T-cell (primary cell): ENCODE measurements around the gene TSKU. TPM values are rescaled to one million over a fixed set of nuclear protein-coding genes. Genes with fewer than 3 reads are reported as not detected.

Experiments used
- ATAC-seq, 4 experiments: fragments of 200-7000 bp in 3 of 4; fragments of 150-1000 bp in 1 of 4; cut with Tn5 transposase; replicated peaks in 1 of 4; 1 replicate in 3 of 4; 2 replicates in 1 of 4; pipeline ENCODE4 v1.10.0; 2021; ENCODE audit warnings: moderate library complexity in 3 of 4, mild to moderate bottlenecking in 2 of 4, moderate number of reproducible peaks in 1 of 4
- CTCF ChIA-PET, 2 donors: fragments of 300-600 bp; sonication (Branson Sonifier 250); formaldehyde crosslinking; loops; one replicate each; lab custom pipeline; 2022; ENCODE audit warnings: antibody characterized with exemption in 2 of 2; lab: Charles Lee
- POLR2A ChIA-PET, 2 donors: fragments of 300-600 bp; sonication (Branson Sonifier 250); formaldehyde crosslinking; loops; one replicate each; lab custom pipeline; 2022; ENCODE audit warnings: antibody characterized with exemption in 2 of 2; lab: Charles Lee
- DNase-seq, 35 experiments: peaks; one replicate each; pipeline versions ENCODE4 v3.0.0 to v3.0.0-alpha.2; 2013 to 2023
- H3K27ac ChIP-seq: one replicate; pipeline ENCODE4 v1.5.1; 2013; ENCODE audit warnings: low read length
- H3K27me3 ChIP-seq, 2 experiments: replicated peaks in 1 of 2; 1 replicate in 1 of 2; 2 replicates in 1 of 2; pipeline versions ENCODE4 v1.6.1 to v1.7.0; 2013; ENCODE audit warnings: low read length in 1 of 2, mixed read lengths in 1 of 2; ENCODE audit not compliant: control insufficient read depth in 2 of 2, insufficient read depth in 2 of 2; ENCODE audit errors: extremely low read depth in 1 of 2
- H3K36me3 ChIP-seq, 2 donors: 1 replicate in 1 of 2; 2 replicates in 1 of 2; pipeline versions ENCODE4 v1.6.1 to v1.7.0; 2013; ENCODE audit warnings: low read length in 1 of 2; ENCODE audit not compliant: control insufficient read depth in 2 of 2, insufficient read depth in 1 of 2; ENCODE audit errors: extremely low read depth in 1 of 2
- H3K4me1 ChIP-seq, 2 experiments: 1 replicate in 1 of 2; 2 replicates in 1 of 2; pipeline versions ENCODE4 v1.6.1 to v1.7.0; 2013; ENCODE audit warnings: low read length in 2 of 2, mixed read lengths in 1 of 2; ENCODE audit not compliant: insufficient read depth in 2 of 2, control insufficient read depth in 1 of 2; ENCODE audit errors: extremely low read depth in 1 of 2
- H3K4me3 ChIP-seq, 2 donors: 1 replicate in 1 of 2; 2 replicates in 1 of 2; pipeline versions ENCODE4 v1.5.1 to v1.7.0; 2013; ENCODE audit warnings: mild to moderate bottlenecking in 2 of 2, low read length in 1 of 2, moderate library complexity in 1 of 2; ENCODE audit not compliant: control insufficient read depth in 1 of 2; ENCODE audit errors: extremely low read depth in 1 of 2
- H3K9me3 ChIP-seq: 2 replicates; pipeline ENCODE4 v1.7.0; 2013
- H3K27ac Mint-ChIP-seq, 2 donors: one replicate each; pipeline ENCODE4 v1.8.0; 2020 to 2021; ENCODE audit warnings: mild to moderate bottlenecking in 2 of 2, mixed read lengths in 2 of 2
- H3K27me3 Mint-ChIP-seq, 2 donors: one replicate each; pipeline ENCODE4 v1.8.0; 2021 to 2022; ENCODE audit warnings: mixed read lengths in 2 of 2
- H3K36me3 Mint-ChIP-seq: one replicate; pipeline ENCODE4 v1.8.0; 2021; ENCODE audit warnings: mixed read lengths
- H3K4me1 Mint-ChIP-seq, 3 donors: one replicate each; pipeline ENCODE4 v1.8.0; 2020 to 2022; ENCODE audit warnings: mixed read lengths in 3 of 3, mild to moderate bottlenecking in 1 of 3
- H3K4me3 Mint-ChIP-seq, 3 donors: one replicate each; pipeline ENCODE4 v1.8.0; 2020 to 2022; ENCODE audit warnings: mild to moderate bottlenecking in 3 of 3, mixed read lengths in 3 of 3, moderate library complexity in 3 of 3
- H3K9me3 Mint-ChIP-seq, 3 donors: one replicate each; pipeline ENCODE4 v1.8.0; 2020 to 2022; ENCODE audit warnings: mixed read lengths in 3 of 3
- WGBS: methylation state at CpG from one replicate; pipeline ENCODE4 v1.1.5; 2013; ENCODE audit warnings: missing lambda C conversion rate; ENCODE audit not compliant: insufficient coverage; 5-methylcytosine and 5-hydroxymethylcytosine counted together
- total RNA-seq, 35 experiments: library from RNA in 6 of 35; stranded (reverse) in 6 of 35; fragments of 120-200 nt in 1 of 35; gene quantifications; one replicate each; pipeline versions ENCODE4 v1.2.1 to v1.2.4 and lab custom pipeline; 2013 to 2026

The TSKU gene
- total RNA-seq, 5 donors from 2014 or later (not counting 1 experiment from before 2014, with no cell fraction given), result 0.23 to 0.47 (median 0.32) TPM; not detected in 2

- H3K4me3 ChIP-seq, result no peak overlapping the region
- no peaks in the 10 kb centered on the region for H3K4me1 ChIP-seq
- no peaks in the 10 kb centered on the region for H3K36me3 ChIP-seq
- ChIA-PET POLR2A (interaction anchor here in 1 of 2 donors (0.6 kb wide), 1 partner anchor 37 kb away, joined by 3 read pairs; no protein-coding TSS in a partner anchor), CTCF (no interaction called here)
- H3K27ac Mint-ChIP-seq, result no peak overlapping the region
- H3K27me3 ChIP-seq, result peaks cover 0 to 5% of the 10 kb centered on the region in 2 experiments
- H3K27ac ChIP-seq, result no peak overlapping the region
- H3K27me3 Mint-ChIP-seq, result peaks cover 41 to 49% of the 10 kb centered on the region in 2 donors
- no peak for DNase-seq
- H3K9me3 Mint-ChIP-seq, result no peaks in the 10 kb centered on the region
- H3K36me3 Mint-ChIP-seq, result no peaks in the 10 kb centered on the region
- ATAC-seq, result no peak
- 87% methylated on average over 3 of the region's 10 CpGs for WGBS
- H3K9me3 ChIP-seq, result no peaks in the 10 kb centered on the region
- no peak overlapping the region for H3K4me3 Mint-ChIP-seq
- H3K4me1 Mint-ChIP-seq, result no peaks in the 10 kb centered on the region
Observed at GRCh38 chr11:76844511-76844910, 61.4 kb downstream of the TSKU start.

- Mint-ChIP-seq H3K27ac (no peak overlapping the region), H3K27me3 (peaks cover 41 to 51% of the 10 kb centered on the region in 2 donors)
- CTCF ChIA-PET, result no interaction called here
Observed at GRCh38 chr11:76845069-76845468, 61.9 kb downstream of the TSKU start.

GRCh38 chr11:76846441-76846840 is 63.3 kb downstream of the TSKU start:
- Histone ChIP-seq H3K27ac (no peak overlapping the region), H3K27me3 (peaks cover 0 to 7% of the 10 kb centered on the region in 2 experiments), H3K36me3 (no peaks in the 10 kb centered on the region), H3K4me3 (no peak overlapping the region), H3K9me3 (no peaks in the 10 kb centered on the region), H3K4me1 (no peaks in the 10 kb centered on the region)
- no peaks in the 10 kb centered on the region for H3K4me1 Mint-ChIP-seq
- CTCF ChIA-PET, result interaction anchor here in 1 of 2 donors (0.7 kb wide), 1 partner anchor 101 kb away, joined by 4 read pairs; no protein-coding TSS in a partner anchor
- POLR2A ChIA-PET, result no interaction called here
- no peak overlapping the region for H3K27ac Mint-ChIP-seq
- H3K4me3 Mint-ChIP-seq, result no peak overlapping the region
- DNase-seq, result no peak
- WGBS, result no CpG with 5 or more reads among the region's 3 CpGs
- no peaks in the 10 kb centered on the region for H3K9me3 Mint-ChIP-seq
- no peaks in the 10 kb centered on the region for H3K36me3 Mint-ChIP-seq
- H3K27me3 Mint-ChIP-seq, result peaks cover 34 to 45% of the 10 kb centered on the region in 2 donors
- ATAC-seq, result no peak

More at GRCh38 chr11:76845069-76845468, 61.9 kb downstream of the TSKU start:
- H3K4me3 Mint-ChIP-seq, result no peak overlapping the region
- no peak overlapping the region for H3K27ac ChIP-seq
- H3K4me3 ChIP-seq, result no peak overlapping the region
- no peaks in the 10 kb centered on the region for H3K4me1 ChIP-seq
- ATAC-seq, result no peak
- H3K4me1 Mint-ChIP-seq, result no peaks in the 10 kb centered on the region
- POLR2A ChIA-PET, result interaction anchor here in 1 of 2 donors (0.6 kb wide), 1 partner anchor 36 kb away, joined by 3 read pairs; no protein-coding TSS in a partner anchor
- WGBS, result no CpG with 5 or more reads among the region's 3 CpGs
- no peaks in the 10 kb centered on the region for H3K9me3 Mint-ChIP-seq
- no peaks in the 10 kb centered on the region for H3K9me3 ChIP-seq
- H3K27me3 ChIP-seq, result peaks cover 0 to 5% of the 10 kb centered on the region in 2 experiments
- no peaks in the 10 kb centered on the region for H3K36me3 ChIP-seq
- DNase-seq, result no peak
- H3K36me3 Mint-ChIP-seq, result no peaks in the 10 kb centered on the region

Other genes starting within 250 kb of the TSKU start
- 1 to 10 TPM in 3 of 5 donors, under 1 TPM in 2; 0.77 to 3.6 (median 2.2) TPM for gene LRRC32, start 112.6 kb upstream of the TSKU start, total RNA-seq
- 1 to 10 TPM; 4.3 to 9.0 (median 5.2) TPM for gene ACER3, start 77.6 kb downstream of the TSKU start, total RNA-seq